GM12891 (cell line): ENCODE measurements around the gene LRP1B.

ENCODE experiments used
- PAX5 ChIP-seq: IDR thresholded peaks from 2 replicates; pipeline ENCODE4 v1.6.1; 2011; ENCODE audit warnings: low read length, moderate library complexity, mild to moderate bottlenecking; ENCODE audit not compliant: insufficient read depth, severe bottlenecking
- POLR2A ChIP-seq: IDR thresholded peaks from 2 replicates; pipeline ENCODE4 v1.6.1; 2011; ENCODE audit warnings: low read depth, low read length, control low read depth
- POLR2AphosphoS5 ChIP-seq: IDR thresholded peaks from 2 replicates; pipeline ENCODE4 v1.6.1; 2011; ENCODE audit warnings: low read depth, low read length, control low read depth
- TAF1 ChIP-seq: IDR thresholded peaks from 2 replicates; pipeline ENCODE4 v1.6.1; 2011; ENCODE audit warnings: low read depth, low read length, control low read depth

DNA sequence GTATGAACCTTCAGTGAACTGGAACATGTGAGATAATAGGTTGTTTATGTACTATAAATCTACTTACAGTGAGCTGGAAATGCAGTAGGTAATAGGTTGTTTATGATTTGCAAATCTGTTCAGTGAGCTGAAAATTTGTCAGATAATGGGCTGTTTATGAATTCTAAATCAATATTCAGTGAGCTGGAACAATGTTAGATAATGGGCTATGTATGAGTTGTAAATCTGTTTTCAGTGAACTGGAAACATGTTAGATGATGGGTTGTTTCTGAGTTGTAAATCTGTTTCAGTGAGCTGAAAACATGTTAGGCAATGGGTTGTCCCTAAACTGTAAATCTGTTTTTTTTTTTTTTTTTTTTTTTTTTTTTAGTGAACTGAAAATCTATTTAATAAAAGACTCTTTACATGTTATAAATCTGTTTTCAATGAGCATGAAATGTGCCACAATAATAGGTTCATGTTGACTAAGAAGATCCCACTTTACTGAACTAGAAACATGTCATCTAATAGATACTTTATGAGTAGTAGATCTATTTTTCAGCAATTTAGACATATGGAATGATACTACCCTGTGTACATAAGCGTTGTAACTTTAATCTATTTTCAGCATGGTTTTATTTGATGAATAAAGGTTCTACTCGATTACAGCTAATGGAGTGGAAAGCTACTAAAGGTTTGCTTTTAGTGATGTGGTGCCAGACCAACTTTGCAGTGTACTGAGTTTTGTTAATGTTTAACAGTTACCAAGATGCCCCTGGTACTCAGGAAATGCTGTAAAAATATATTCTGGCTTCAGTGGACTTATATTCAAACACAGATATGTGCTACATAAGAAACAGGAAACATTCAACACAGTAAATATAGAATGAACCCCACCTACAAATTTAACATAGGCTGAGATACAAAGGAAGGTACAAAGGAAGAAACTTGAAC lies 1471.8 kb downstream of the LRP1B start:
- TF ChIP-seq POLR2A = no peak
- TF ChIP-seq TAF1 = no peak
- TF ChIP-seq POLR2AphosphoS5 = no peak
- TF ChIP-seq PAX5 = no peak
